ENCODE data around the gene EFCAB9.

DNA sequence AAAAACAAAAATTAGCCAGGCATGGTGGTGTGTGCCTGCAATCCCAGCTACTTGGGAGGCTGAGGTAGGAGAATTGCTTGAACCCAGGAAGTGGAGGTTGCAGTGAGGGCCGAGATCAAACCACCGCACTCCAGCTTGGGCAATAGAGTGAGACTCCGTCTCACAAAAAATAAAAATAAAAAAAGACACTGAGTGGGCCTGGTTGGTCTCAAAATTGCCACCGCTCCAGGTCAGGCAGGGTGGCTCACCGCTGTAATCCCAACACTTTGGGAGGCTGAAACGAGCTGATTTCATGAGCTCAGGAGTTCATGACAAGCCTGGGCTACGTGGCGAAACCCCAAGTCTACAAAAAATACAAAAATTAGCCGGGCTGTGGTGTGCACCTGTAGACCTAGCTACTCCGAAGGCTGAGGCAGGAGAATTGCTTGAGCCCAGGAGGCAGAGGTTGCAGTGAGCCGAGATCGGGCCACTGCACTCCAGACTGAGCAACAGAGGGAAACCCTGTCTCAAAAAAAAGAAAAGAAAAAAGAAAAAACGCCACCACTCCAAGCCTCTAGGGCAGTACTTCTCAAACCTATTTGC, 7.8 kb upstream of the EFCAB9 start:
- TF ChIP-seq, protein P1, sequence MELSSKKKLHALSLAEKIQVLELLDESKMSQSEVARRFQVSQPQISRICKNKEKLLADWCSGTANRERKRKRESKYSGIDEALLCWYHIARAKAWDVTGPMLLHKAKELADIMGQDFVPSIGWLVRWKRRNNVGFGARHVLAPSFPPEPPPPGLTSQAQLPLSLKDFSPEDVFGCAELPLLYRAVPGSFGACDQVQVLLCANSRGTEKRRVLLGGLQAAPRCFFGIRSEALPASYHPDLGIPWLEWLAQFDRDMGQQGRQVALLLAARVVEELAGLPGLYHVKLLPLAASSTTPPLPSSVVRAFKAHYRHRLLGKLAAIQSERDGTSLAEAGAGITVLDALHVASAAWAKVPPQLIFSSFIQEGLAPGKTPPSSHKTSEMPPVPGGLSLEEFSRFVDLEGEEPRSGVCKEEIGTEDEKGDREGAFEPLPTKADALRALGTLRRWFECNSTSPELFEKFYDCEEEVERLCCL (CRISPR knock-in tag; IDR thresholded peaks at IDR 0.05; ENCODE audit: borderline replicate concordance), result no peak
- TF ChIP-seq POLR2A (IDR thresholded peaks at IDR 0.05; ENCODE audit: insufficient read depth in 1 of 2, low read depth in 2 of 2, low read length in 2 of 2) (no peak), ETV6 (CRISPR knock-in tag; conservative IDR thresholded peaks at IDR 0.05) (no peak)
- TF ChIP-seq, protein P2, sequence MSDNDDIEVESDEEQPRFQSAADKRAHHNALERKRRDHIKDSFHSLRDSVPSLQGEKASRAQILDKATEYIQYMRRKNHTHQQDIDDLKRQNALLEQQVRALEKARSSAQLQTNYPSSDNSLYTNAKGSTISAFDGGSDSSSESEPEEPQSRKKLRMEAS (IDR thresholded peaks at IDR 0.05), result no peak
